Heart right ventricle (tissue), 16 donors: Measurements from ENCODE around the gene ECE1. TPM values are rescaled to one million over a fixed set of nuclear protein-coding genes. Genes with fewer than 3 reads are reported as not detected.
"Not testable (repeated sequence)": the region's sequence is repeated elsewhere in the genome, so short reads cannot be mapped to it uniquely, and the experiment has no call there.

Source experiments
- ATAC-seq, 8 donors: fragments of 200-7000 bp; cut with Tn5 transposase; one replicate each; pipeline ENCODE4 v1.9.1; 2020; ENCODE audit warnings: mild to moderate bottlenecking in 8 of 8, moderate library complexity in 8 of 8, moderate number of reproducible peaks in 1 of 8
- DNase-seq, 2 donors: peaks; one replicate each; pipeline ENCODE4 v3.0.0-alpha.2; 2020
- H3K27ac ChIP-seq, 10 donors: fragments of 200-600 bp; sonication (generic) in 2 of 10; one replicate each; pipeline versions ENCODE4 v1.5.0 to v1.8.0; 2020 to 2022; ENCODE audit warnings: mild to moderate bottlenecking in 3 of 10
- H3K27me3 ChIP-seq, 7 donors: fragments of 200-600 bp; one replicate each; pipeline ENCODE4 v1.8.0; 2021 to 2022; ENCODE audit warnings: mild to moderate bottlenecking in 2 of 7
- H3K36me3 ChIP-seq, 9 donors: fragments of 200-600 bp; sonication (generic) in 1 of 9; one replicate each; pipeline versions ENCODE4 v1.5.0 to v1.8.0; 2020 to 2022; ENCODE audit warnings: mild to moderate bottlenecking in 2 of 9
- H3K4me1 ChIP-seq, 9 donors: fragments of 200-600 bp; sonication (generic) in 1 of 9; one replicate each; pipeline versions ENCODE4 v1.5.0 to v1.8.0; 2020 to 2022; ENCODE audit warnings: mild to moderate bottlenecking in 4 of 9
- H3K4me3 ChIP-seq, 10 donors: fragments of 200-600 bp; sonication (generic) in 2 of 10; one replicate each; pipeline versions ENCODE4 v1.5.0 to v1.8.0; 2020 to 2022; ENCODE audit warnings: mild to moderate bottlenecking in 7 of 10, moderate library complexity in 2 of 10
- H3K9me3 ChIP-seq, 11 donors: fragments of 200-600 bp in 10 of 11; sonication (generic) in 2 of 11; one replicate each; pipeline versions ENCODE4 v1.5.0 to v1.8.0; 2013 to 2022; ENCODE audit warnings: mild to moderate bottlenecking in 2 of 11, control low read depth in 1 of 11, moderate library complexity in 1 of 11
- CTCF ChIP-seq, 9 donors: fragments of 200-600 bp; sonication (generic) in 2 of 9; IDR thresholded peaks; one replicate each; pipeline versions ENCODE4 v1.5.0 to v1.8.0; 2021 to 2022; ENCODE audit warnings: antibody characterized with exemption in 9 of 9, mild to moderate bottlenecking in 5 of 9, moderate library complexity in 1 of 9
- WGBS, 2 donors: extraction: QIAGEN DNeasy Blood & Tissue Kit; methylation state at CpG; one replicate each; pipeline ENCODE4 v1.1.7; 2013; ENCODE audit warnings: inconsistent platforms in 1 of 2; 5-methylcytosine and 5-hydroxymethylcytosine counted together
- intact Hi-C, 10 donors: fragments of 100-400 bp; cut with DNase I; formaldehyde crosslinking; loops; one replicate each; pipeline versions ENCODE4 v1.11.1 to v1.14.2; 2022
- polyA plus RNA-seq, 2 donors: library from polyadenylated mRNA; stranded (reverse); fragments of 200-250 nt; gene quantifications; one replicate each; pipeline ENCODE4 v1.2.3, GENCODE V29; 2013
- total RNA-seq, 10 donors: library from RNA; stranded (reverse); fragmentation: NEBNext Ultra II Directional in 3 of 10; extraction: Animal tissue kit (Norgen Biotek cat#: 25700) in 3 of 10; gene quantifications; one replicate each; pipeline versions ENCODE4 v1.2.1 to v1.2.4, GENCODE V29; 2021 to 2023
- donor health status: Arrhythmogenic right ventricular cardiomyopathy.
- donor health status: ischemic (EF 13 %, LVEDD 7.1; RV severe dilation, severe dysfunction).
- donor health status: healthy with polysubstance abuse.
- donor health status: DM: no; HTN: yes; CAD: no.
- donor health status: DM: no; HTN: no; CAD: no.
- donor health status: ischemic (EF 25% LVEDD 6.9; RV normal size, moderate dysfunction).
- donor health status: ischemic (EF 25% LVEDD 5.7; RV mildly dilated, moderate dysfunction).
- donor health status: healthy.
- donor health status: DM: yes; HTN: yes; CAD: no.
- donor health status: Ischemic cardiomyopathy.
- donor health status: ischemic (EF 35%, LVEDD 5.7; RV mildly dilated, moderate dysfunction).
- donor health status: nonischemic (EF 11% LVEDD 7.7; RV severe dilation, severe dysfunction).
- donor health status: DM: yes; HTN: yes; CAD: no.
- donor health status: PGD.
- donor health status: ischemic (EF 29% LVEDD 5.4; RV normal size, mild dysfunction).
- donor health status: nonischemic (EF 23%, LVEDD 6.1; RV moderate dilation, normal function).

ECE1 gene
- total and polyA plus RNA-seq, 12 donors = 30.6 to 81.8 (median 51.8) TPM

DNA sequence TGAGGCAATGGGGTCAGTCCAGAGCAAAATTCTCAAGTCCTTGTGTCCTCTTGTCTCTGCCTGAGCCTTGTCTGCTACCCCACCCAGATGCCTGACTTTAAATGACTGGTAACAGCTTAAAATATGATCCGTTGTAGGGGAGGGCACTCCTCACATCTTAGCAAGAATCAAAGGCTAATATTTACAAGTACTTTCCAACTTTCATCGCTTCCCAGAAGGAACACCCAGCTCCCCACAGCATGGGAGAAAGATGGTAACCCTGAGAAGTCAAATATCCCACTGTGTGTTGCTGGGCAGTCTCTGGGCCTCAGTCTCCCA is 5.2 kb downstream of the ECE1 start:
- Histone ChIP-seq H3K9me3 (no peaks in the 10 kb centered on the region), H3K36me3 (peaks cover 0 to 33% (median 0%) of the 10 kb centered on the region in 9 donors), H3K27ac (peak overlapping the region in 5 of 10 donors; percentile 19 to 63 (median 57)), H3K27me3 (no peaks in the 10 kb centered on the region), H3K4me3 (no peak overlapping the region), H3K4me1 (peaks cover 5 to 70% (median 38%) of the 10 kb centered on the region in 9 donors)
- WGBS, 2 donors = 73 to 80% methylated on average over 2 of the region's 2 CpGs
- DNase-seq (no peak), ATAC-seq (no peak)
- intact Hi-C loops = no loop called here
- no peak for TF ChIP-seq CTCF (IDR thresholded peaks at IDR 0.05)

GRCh38 chr1:21284206-21285054 is 5.8 kb downstream of the ECE1 start:
- Histone ChIP-seq H3K36me3 (peaks cover 0 to 33% (median 0%) of the 10 kb centered on the region in 9 donors), H3K27ac (peak overlapping the region in 7 of 10 donors; percentile 2 to 63 (median 44)), H3K9me3 (no peaks in the 10 kb centered on the region), H3K27me3 (no peaks in the 10 kb centered on the region), H3K4me3 (no peak overlapping the region), H3K4me1 (peaks cover 8 to 73% (median 44%) of the 10 kb centered on the region in 9 donors)
- intact Hi-C loops = no loop called here
- ATAC-seq = no peak
- no peak for TF ChIP-seq CTCF (IDR thresholded peaks at IDR 0.05)
- 79 to 82% methylated on average over 17 of the region's 17 CpGs for WGBS, 2 donors
- no peak for DNase-seq

- H3K9me3 ChIP-seq = no peaks in the 10 kb centered on the region
- peak overlapping the region in 4 of 10 donors; percentile 2 to 61 (median 46) for H3K27ac ChIP-seq
- peaks cover 0 to 33% (median 0%) of the 10 kb centered on the region in 9 donors for H3K36me3 ChIP-seq
- H3K4me1 ChIP-seq = peaks cover 8 to 73% (median 49%) of the 10 kb centered on the region in 9 donors
- no peak for TF ChIP-seq CTCF (IDR thresholded peaks at IDR 0.05)
- H3K4me3 ChIP-seq = no peak overlapping the region
- intact Hi-C loops = no loop called here
- H3K27me3 ChIP-seq = no peaks in the 10 kb centered on the region
- no peak for DNase-seq
- 91% methylated on average over 7 of the region's 7 CpGs for WGBS, 2 donors
- no peak for ATAC-seq
Observed at GRCh38 chr1:21283524-21283923, 6.7 kb downstream of the ECE1 start.

DNA sequence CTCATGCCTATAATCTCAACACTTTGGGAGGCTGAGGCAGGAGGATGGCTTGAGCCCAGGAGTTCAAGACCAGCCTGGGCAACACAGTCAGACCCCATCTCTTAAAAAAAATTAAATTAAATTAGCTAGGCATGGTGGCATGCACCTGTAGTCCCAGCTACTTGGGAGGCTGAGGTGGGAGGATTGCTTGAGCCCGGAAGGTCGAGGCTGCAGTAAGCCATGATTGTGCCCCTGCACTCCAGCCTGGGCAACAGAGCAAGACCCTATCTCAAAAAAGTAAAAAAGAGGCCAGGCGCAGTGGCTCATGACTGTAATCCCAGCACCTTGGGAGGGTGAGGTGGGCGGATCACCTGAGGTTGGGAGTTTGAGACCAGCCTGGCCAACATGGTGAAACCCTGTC is 8.2 kb downstream of the ECE1 start:
- peak overlapping the region in 9 of 10 donors; percentile 86 to 97 (median 93) for H3K27ac ChIP-seq
- H3K4me1 ChIP-seq = peaks cover 20 to 76% (median 59%) of the 10 kb centered on the region in 9 donors
- 99 to 100% methylated on average over 4 of the region's 4 CpGs for WGBS, 2 donors
- H3K36me3 ChIP-seq = peaks cover 0 to 40% (median 0%) of the 10 kb centered on the region in 9 donors
- ATAC-seq, H3K27me3 ChIP-seq, DNase-seq, intact Hi-C loops, H3K4me3 ChIP-seq, H3K9me3 ChIP-seq: not testable (repeated sequence)

DNA sequence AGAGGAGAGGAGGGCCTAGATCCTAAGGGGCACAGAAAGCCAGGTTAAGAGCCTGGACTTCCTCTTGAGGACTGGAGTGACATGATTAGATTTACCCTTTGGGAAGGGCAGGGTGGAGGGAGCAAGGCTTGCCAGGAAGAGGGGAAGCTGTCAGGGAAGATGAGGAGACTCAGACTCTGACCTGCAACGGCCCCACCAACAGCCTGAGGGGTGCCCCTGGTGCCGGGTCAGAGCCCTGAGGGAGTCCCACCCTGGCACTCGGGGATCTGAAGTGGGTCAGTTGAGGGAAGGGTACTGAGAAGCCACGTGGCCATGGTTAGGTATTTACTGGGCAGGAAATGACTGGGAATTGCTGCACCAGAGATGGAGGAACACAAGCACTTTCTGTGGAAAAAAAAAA is 9.8 kb downstream of the ECE1 start:
- H3K9me3 ChIP-seq = no peaks in the 10 kb centered on the region
- H3K4me1 ChIP-seq = peaks cover 23 to 89% (median 74%) of the 10 kb centered on the region in 9 donors
- 54 to 66% methylated on average over 4 of the region's 4 CpGs for WGBS, 2 donors

More for the DNA sequence above, 9.8 kb downstream of the ECE1 start:
- Histone ChIP-seq H3K27ac (peak overlapping the region; percentile 68 to 97 (median 92)), H3K27me3 (no peaks in the 10 kb centered on the region), H3K4me3 (no peak overlapping the region), H3K36me3 (peaks cover 0 to 49% (median 0%) of the 10 kb centered on the region in 9 donors)
- intact Hi-C loops = no loop called here
- TF ChIP-seq CTCF (IDR thresholded peaks at IDR 0.05) = no peak
- DNase-seq = no peak
- ATAC-seq = peak in 2 of 8 donors; percentile 3 to 5
